ENCODE data around the gene DPY19L2.
"Not testable (repeated sequence)": the region's sequence is repeated elsewhere in the genome, so short reads cannot be mapped to it uniquely, and the experiment has no call there.

- TF ChIP-seq CTCF (IDR thresholded peaks at IDR 0.05); POLR2AphosphoS5 (IDR thresholded peaks at IDR 0.05; ENCODE audit: insufficient read depth in 1 of 2, low read depth in 1 of 2); POLR2A (IDR thresholded peaks at IDR 0.05): not testable (repeated sequence)
Observed at GRCh38 chr12:63713681-63714075, 45.4 kb upstream of the DPY19L2 start.

Measured in vagina (tissue), 2 donors.